ENCODE results near the gene PHF21A. TPM values are rescaled to one million over a fixed set of nuclear protein-coding genes. Genes with fewer than 3 reads are reported as not detected.
"Not testable (repeated sequence)": the region's sequence is repeated elsewhere in the genome, so short reads cannot be mapped to it uniquely, and the experiment has no call there.

PHF21A gene
- total and polyA plus RNA-seq, 12 donors: 9.6 to 48.0 (median 35.9) TPM

DNA sequence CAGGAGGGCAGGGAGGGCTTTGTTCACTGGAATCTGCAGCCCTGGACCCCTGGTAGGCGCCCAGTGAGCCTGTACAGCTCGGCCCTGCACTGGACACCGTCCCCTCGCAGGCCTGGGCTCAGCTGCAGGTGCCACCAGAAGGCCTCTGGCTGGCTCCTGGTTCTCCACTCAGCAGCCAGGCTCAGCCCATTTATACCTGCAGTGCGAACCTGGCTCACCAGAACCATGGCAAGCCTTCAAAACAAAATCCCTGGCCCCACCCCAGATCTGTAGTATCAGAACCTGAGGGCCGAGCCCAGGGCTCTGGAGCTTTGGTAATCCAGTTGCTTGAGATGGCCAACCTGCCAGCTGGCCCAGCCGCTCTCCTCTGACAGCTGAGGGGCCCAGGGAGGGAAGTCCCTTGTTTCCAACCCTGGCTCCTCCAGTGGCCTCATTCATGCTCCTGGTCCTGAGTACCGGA lies 213.3 kb downstream of the PHF21A start:
- Histone ChIP-seq H3K27me3 (no peaks in the 10 kb centered on the region), H3K4me3 (no peak overlapping the region), H3K36me3 (peaks cover 0 to 64% (median 25%) of the 10 kb centered on the region in 9 donors), H3K9me3 (no peaks in the 10 kb centered on the region), H3K4me1 (peaks cover 0 to 4% (median 0%) of the 10 kb centered on the region in 9 donors), H3K27ac (no peak overlapping the region)
- peak in 2 of 8 donors; percentile 4 for ATAC-seq
- no peak for DNase-seq
- 65 to 70% methylated on average over 8 of the region's 8 CpGs for WGBS, 2 donors
- intact Hi-C loops (cut with DNase I): no loop called here
- TF ChIP-seq, protein P1, sequence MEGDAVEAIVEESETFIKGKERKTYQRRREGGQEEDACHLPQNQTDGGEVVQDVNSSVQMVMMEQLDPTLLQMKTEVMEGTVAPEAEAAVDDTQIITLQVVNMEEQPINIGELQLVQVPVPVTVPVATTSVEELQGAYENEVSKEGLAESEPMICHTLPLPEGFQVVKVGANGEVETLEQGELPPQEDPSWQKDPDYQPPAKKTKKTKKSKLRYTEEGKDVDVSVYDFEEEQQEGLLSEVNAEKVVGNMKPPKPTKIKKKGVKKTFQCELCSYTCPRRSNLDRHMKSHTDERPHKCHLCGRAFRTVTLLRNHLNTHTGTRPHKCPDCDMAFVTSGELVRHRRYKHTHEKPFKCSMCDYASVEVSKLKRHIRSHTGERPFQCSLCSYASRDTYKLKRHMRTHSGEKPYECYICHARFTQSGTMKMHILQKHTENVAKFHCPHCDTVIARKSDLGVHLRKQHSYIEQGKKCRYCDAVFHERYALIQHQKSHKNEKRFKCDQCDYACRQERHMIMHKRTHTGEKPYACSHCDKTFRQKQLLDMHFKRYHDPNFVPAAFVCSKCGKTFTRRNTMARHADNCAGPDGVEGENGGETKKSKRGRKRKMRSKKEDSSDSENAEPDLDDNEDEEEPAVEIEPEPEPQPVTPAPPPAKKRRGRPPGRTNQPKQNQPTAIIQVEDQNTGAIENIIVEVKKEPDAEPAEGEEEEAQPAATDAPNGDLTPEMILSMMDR (IDR thresholded peaks at IDR 0.05): no peak

DNA sequence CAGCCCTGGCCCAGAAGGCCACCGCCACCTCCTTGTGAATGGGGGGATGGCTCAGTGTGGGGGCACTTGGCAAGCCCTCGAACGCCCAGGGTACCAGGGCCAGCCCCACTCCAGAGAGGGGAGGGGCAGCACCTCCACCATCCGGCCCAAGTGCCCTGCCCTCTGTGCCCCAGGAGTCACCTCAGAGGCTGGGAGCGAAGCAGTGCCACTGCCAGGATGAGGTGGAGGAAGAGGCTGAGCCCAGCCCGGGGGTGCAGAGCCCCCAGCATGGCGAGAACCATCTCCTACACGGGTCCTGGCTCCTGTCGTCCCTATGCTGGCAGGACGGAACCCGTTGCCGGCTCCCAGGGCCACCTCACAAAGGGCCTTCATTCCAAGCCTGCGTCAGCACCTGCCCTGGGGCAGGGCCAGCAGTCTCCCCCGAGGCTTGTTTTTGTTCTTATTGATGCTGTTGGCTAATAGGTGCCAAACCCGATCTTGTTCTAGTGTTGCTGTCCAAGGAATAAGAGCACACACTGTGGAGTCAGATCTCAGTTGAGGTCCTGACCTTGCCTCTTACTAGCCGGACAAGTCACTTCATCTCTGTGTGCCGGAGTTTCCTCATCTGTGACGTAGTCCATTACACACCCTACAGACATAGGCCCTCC lies 214.2 kb downstream of the PHF21A start, which contains the start of gene FREY1:
FREY1 (minus strand) TSS at position 307 of the 647 bp plus-strand sequence; CDS start at position 281, 26 bp downstream.
- Histone ChIP-seq H3K9me3 (no peaks in the 10 kb centered on the region), H3K36me3 (peaks cover 0 to 62% (median 16%) of the 10 kb centered on the region in 9 donors), H3K27ac (no peak within 1 kb of the TSS), H3K27me3 (no peaks in the 10 kb centered on the region), H3K4me1 (peaks cover 0 to 4% (median 0%) of the 10 kb centered on the region in 9 donors), H3K4me3 (no peak within 1 kb of the TSS)
- DNase-seq: no peak
- 68 to 77% methylated on average over 18 of the region's 18 CpGs for WGBS, 2 donors
- intact Hi-C loops (cut with DNase I): no loop called here
- TF ChIP-seq, protein P1 (IDR thresholded peaks at IDR 0.05): no peak
- ATAC-seq: no peak

GRCh38 chr11:45906096-45906682 lies 215.1 kb downstream of the PHF21A start:
- DNase-seq (no peak), ATAC-seq (no peak)
- Histone ChIP-seq H3K27me3 (peaks cover 0 to 6% (median 0%) of the 10 kb centered on the region in 7 donors), H3K4me3 (no peak overlapping the region), H3K36me3 (peaks cover 0 to 53% (median 7%) of the 10 kb centered on the region in 9 donors), H3K9me3 (no peaks in the 10 kb centered on the region), H3K27ac (no peak overlapping the region), H3K4me1 (peaks cover 0 to 10% (median 2%) of the 10 kb centered on the region in 9 donors)
- 64 to 76% methylated on average over 19 of the region's 19 CpGs for WGBS, 2 donors
- intact Hi-C loops (cut with DNase I): no loop called here
- TF ChIP-seq, protein P1 (IDR thresholded peaks at IDR 0.05): no peak

DNA sequence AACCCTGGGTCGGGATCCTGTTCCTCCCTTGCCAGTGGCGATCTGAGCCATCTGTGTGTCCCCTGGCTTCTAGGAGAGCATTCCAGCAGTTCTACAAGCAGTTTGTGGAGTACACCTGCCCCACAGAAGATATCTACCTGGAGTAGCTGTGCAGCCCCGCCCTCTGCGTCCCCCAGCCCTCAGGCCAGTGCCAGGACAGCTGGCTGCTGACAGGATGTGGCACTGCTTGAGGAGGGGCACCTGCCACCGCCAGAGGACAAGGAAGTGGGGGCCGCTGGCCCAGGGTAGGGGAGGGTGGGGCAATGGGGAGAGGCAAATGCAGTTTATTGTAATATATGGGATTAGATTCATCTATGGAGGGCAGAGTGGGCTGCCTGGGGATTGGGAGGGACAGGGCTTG lies 215.7 kb downstream of the PHF21A start:
- intact Hi-C loops (cut with DNase I); H3K27ac ChIP-seq; H3K9me3 ChIP-seq; H3K4me3 ChIP-seq; DNase-seq; ATAC-seq: not testable (repeated sequence)
- H3K4me1 ChIP-seq: peaks cover 5 to 16% (median 8%) of the 10 kb centered on the region in 9 donors
- 84 to 88% methylated on average over 6 of the region's 6 CpGs for WGBS, 2 donors
- peaks cover 0 to 12% (median 0%) of the 10 kb centered on the region in 7 donors for H3K27me3 ChIP-seq
- peaks cover 0 to 47% (median 1%) of the 10 kb centered on the region in 9 donors for H3K36me3 ChIP-seq

Data from heart right ventricle (tissue), 16 donors.